Lung microvascular endothelial cell (primary cell): ENCODE measurements around the gene AEBP2. TPM values are rescaled to one million over a fixed set of nuclear protein-coding genes. Genes with fewer than 3 reads are reported as not detected.
"Not testable (repeated sequence)": the region's sequence is repeated elsewhere in the genome, so short reads cannot be mapped to it uniquely, and the experiment has no call there.

Experiments used
- DNase-seq, 2 donors: peaks; one replicate each; pipeline versions ENCODE4 v3.0.0 to v3.0.0-alpha.2; 2010; ENCODE audit warnings: low read depth in 2 of 2
- total RNA-seq: library from RNA; depleted of rRNA; stranded (reverse); fragments of >200 nt; gene quantifications from 2 replicates; pipeline ENCODE4 v1.2.1, GENCODE V29; 2014

Gene AEBP2
- total RNA-seq, 1 donor from 2014 or later = 27.4 TPM

DNA sequence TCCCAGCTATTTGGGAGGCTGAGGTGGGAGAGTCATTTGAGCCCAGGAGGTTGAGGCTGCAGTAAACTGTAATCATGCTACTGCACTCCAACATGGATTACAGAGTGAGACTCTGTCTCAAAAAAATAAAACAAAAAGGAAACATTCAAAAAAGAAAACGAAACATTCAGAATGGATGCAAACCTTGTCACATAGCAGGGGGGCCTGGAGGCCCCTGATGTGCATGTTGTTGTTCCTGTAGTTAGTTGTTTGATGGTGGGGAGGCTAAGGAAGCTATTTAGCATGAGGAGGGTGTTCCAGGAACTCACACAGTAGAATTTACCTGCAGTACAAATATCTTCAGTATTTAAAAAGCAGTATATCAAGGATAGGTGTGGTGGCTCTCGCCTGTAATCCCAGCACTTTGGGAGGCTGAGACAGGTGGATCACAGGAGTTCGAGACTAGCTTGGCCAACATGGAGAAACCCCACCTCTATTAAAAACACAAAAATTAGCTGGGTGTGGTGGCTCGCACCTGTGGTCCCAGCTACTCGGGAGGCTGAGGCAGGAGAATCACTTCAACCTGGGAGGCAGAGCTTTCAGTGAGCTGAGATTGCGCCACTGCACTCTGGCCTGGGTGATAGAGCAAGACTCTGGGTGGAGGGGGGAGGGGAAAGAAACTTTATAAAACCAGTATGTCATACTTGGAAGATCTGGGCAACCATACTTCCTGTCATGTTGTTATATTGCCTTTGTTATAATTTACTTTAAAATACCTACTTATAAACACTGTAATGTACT lies 17.6 kb upstream of the AEBP2 start:
- DNase-seq = no peak

DNA sequence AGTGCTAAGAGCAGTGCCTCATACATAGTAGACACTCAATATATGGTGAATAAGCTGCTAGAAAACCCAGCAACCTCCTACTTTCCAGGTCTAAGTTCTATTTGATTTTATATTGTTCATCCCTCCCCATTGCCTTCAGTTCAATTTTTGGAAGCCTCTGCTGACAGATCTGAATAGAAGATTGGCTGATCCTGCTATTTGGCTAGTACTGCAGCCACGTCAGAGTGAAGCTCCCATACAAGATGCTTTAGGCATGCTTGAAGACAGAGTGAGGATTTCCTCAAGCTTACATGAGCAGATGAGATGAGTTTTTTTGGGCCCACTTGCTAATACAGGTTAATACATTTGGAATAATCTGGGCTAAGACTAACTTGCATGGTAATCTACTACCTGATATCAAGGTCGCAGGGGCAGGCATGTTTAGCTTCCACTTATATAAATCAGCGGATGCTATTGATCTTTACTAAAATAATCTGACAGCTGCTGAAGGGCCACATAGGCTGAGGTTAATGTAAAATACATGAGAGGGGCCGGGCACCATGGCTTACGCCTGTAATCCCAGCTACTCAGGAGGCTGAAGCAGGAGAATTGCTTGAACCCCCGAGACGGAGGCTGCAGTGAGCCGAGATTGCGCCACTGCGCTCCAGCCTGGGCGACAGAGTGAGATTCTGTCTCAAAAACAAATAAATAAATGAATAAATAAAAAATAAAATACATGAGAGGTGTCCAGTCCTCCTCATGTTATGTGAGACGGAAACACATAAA lies 15.9 kb upstream of the AEBP2 start:
- DNase-seq = no peak

- DNase-seq = no peak
These were observed 11.0 kb upstream of the AEBP2 start for GRCh38 chr12:19428246-19428645.

DNA sequence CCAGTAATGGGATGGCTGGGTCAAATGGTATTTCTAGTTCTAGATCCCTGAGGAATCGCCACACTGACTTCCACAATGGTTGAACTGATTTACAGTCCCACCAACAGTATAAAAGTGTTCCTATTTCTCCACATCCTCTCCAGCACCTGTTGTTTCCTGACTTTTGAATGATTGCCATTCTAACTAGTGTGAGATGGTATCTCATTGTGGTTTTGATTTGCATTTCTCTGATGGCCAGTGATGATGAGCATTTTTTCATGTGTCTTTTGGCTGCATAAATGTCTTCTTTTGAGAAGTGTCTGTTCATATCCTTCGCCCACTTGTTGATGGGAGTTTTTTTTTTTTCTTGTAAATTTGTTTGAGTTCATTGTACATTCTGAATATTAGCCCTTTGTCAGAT lies 9.8 kb upstream of the AEBP2 start:
- DNase-seq = not testable (repeated sequence)

DNA sequence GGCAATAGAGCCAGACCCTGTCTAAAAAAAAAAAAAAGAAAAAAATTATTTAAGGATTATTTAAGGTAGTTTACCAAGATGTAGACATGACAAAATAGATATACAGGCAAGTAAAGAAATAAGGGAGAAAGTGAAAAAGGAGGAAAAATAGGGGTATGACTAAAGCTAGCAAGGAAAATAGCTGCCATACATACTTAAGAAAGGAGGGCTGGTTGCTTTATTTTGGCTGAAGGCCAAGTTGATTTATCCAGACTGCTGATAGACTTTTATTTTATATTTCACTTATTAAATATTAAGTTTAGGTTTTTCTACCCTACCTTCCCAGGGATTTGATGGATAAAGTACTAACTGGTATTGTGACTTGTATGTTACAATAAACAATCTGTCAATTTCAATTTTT lies 8.3 kb upstream of the AEBP2 start:
- peak in 1 of 2 donors; percentile 25 for DNase-seq

GRCh38 chr12:19431407-19432308 lies 7.6 kb upstream of the AEBP2 start:
- peak in 1 of 2 donors; percentile 86 for DNase-seq

GRCh38 chr12:19432309-19433170 lies 6.8 kb upstream of the AEBP2 start:
- DNase-seq = no peak

GRCh38 chr12:19434538-19434937 lies 4.8 kb upstream of the AEBP2 start:
- no peak for DNase-seq

- DNase-seq = no peak
These were observed 3.3 kb upstream of the AEBP2 start for GRCh38 chr12:19435831-19436497.

DNA sequence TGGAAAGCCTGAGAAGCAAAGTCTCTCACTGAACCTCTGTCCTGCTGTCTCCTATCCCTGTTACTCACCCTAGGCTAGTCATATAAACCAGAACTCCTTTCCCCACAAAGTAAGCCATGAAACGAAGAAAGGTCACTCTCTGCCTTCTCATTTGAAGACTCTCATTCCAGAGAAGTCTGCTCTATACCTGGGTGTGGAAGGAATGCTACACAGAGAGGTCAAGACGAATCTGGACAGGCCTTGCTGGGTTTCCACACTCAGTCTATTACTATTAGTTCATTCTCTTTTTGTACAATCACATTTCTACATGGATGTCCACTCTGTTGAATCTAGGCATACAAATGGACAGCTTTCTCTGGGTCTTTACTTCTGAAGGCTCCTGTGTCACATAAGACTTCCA lies 2.4 kb upstream of the AEBP2 start:
- no peak for DNase-seq

DNA sequence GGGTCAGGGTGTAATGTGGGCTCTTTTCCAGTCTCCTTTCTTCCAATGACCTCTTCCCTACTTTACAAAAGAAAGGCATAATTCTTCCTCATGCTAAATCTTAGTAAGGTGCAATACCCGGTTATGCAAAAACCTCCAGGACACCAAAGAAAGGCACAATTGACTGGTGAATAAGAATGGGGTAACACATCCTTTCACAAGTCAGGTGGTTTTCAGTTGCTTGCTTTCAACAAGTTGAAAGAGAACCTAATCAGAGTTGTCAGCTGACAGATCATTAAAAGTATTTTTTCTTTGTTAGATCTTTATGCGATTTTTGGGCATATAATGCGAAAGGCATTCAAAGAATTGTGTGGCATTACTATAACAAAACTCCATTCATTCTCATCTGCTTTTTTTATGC lies 1.3 kb upstream of the AEBP2 start:
- DNase-seq = no peak

- peak; percentile 60 to 80 for DNase-seq
These were observed 947 bp downstream of the AEBP2 start for GRCh38 chr12:19440019-19440858.

GRCh38 chr12:19440916-19441315 lies 1.6 kb downstream of the AEBP2 start:
- peak in 1 of 2 donors; percentile 10 for DNase-seq

- no peak for DNase-seq
These were observed 4.3 kb downstream of the AEBP2 start for GRCh38 chr12:19443585-19443984.

DNA sequence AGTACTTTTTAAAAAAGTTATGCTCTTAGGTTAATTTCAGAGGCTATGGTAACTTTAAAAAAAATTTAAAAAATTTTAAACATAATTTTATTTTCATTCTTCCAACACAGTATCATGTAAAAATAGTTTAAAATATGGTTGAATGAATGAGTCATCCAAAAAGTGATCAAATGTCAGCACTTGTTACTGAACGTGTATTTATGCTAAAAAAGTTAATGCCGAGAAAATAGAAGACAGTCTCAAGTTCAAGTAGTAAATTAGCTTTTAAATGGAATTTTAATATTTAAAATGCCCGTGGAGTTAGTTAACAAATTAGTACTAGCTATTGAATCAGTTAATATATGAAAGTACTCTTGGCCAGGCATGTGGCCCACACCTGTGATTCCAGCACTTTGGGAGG lies 4.8 kb downstream of the AEBP2 start:
- DNase-seq = no peak

DNA sequence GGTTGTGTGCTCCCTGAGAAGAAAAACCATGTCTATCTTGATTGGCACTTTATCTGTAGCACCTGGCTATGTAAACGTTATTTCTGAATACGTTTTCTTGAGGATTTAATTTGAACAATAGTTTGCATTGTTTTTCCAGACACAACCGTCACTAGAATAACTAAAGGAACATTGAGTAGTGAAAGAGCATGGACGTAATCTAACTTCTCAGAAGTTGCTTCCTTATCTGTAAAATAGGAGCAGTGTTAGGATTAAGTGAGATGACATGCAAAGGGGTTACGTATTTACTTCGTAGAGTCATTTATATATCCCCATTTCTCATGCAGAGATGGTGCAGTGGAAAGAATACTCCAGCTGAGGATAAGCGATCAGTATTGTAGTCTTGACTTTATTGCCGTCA lies 8.1 kb downstream of the AEBP2 start:
- no peak for DNase-seq

- DNase-seq = no peak
These were observed 10.5 kb downstream of the AEBP2 start for GRCh38 chr12:19449814-19450213.

GRCh38 chr12:19450362-19450761 lies 11.1 kb downstream of the AEBP2 start:
- DNase-seq = no peak

- no peak for DNase-seq
These were observed 11.9 kb downstream of the AEBP2 start for GRCh38 chr12:19451196-19451595.
